Adipocyte (in vitro differentiated cells): Measurements from ENCODE around the gene TSSK6.

Experiments used
- DNase-seq: peaks from one replicate; pipeline ENCODE4 v3.0.0-alpha.2; 2015; ENCODE audit warnings: low read depth
- H3K27me3 ChIP-seq: replicated peaks from 2 replicates; pipeline ENCODE4 v1.7.0; 2013; ENCODE audit warnings: mild to moderate bottlenecking, low read length, moderate library complexity; ENCODE audit not compliant: control insufficient read depth, insufficient read depth
- H3K36me3 ChIP-seq: 2 replicates; pipeline ENCODE4 v1.7.0; 2013; ENCODE audit warnings: low read length, mild to moderate bottlenecking, moderate library complexity; ENCODE audit not compliant: control insufficient read depth, insufficient read depth, severe bottlenecking
- H3K4me1 ChIP-seq: 2 replicates; pipeline ENCODE4 v1.7.0; 2013; ENCODE audit warnings: mild to moderate bottlenecking, low read length, moderate library complexity; ENCODE audit not compliant: control insufficient read depth, insufficient read depth
- H3K4me3 ChIP-seq: 2 replicates; pipeline ENCODE4 v1.7.0; 2013; ENCODE audit warnings: mild to moderate bottlenecking, low read length, moderate library complexity
- H3K9ac ChIP-seq: 2 replicates; pipeline ENCODE4 v1.7.0; 2013; ENCODE audit warnings: mild to moderate bottlenecking, low read length, moderate library complexity
- H3K9me3 ChIP-seq: 2 replicates; pipeline ENCODE4 v1.7.0; 2013; ENCODE audit warnings: mild to moderate bottlenecking, low read length, moderate library complexity; ENCODE audit not compliant: control insufficient read depth

TSSK6 gene

GRCh38 chr19:19527674-19528625, 12.6 kb upstream of the TSSK6 start:
- H3K4me3 ChIP-seq = no peak overlapping the region
- no peaks in the 10 kb centered on the region for H3K27me3 ChIP-seq
- DNase-seq = no peak
- H3K36me3 ChIP-seq = peaks cover 25% of the 10 kb centered on the region
- no peaks in the 10 kb centered on the region for H3K9me3 ChIP-seq
- no peak overlapping the region for H3K9ac ChIP-seq
- peaks cover 16% of the 10 kb centered on the region for H3K4me1 ChIP-seq

GRCh38 chr19:19527371-19527656, 12.0 kb upstream of the TSSK6 start:
- H3K27me3 ChIP-seq = no peaks in the 10 kb centered on the region
- peaks cover 25% of the 10 kb centered on the region for H3K36me3 ChIP-seq
- DNase-seq = no peak
- peaks cover 16% of the 10 kb centered on the region for H3K4me1 ChIP-seq
- no peaks in the 10 kb centered on the region for H3K9me3 ChIP-seq
- no peak overlapping the region for H3K9ac ChIP-seq
- H3K4me3 ChIP-seq = no peak overlapping the region

- no peaks in the 10 kb centered on the region for H3K9me3 ChIP-seq
- no peaks in the 10 kb centered on the region for H3K27me3 ChIP-seq
- H3K9ac ChIP-seq = no peak overlapping the region
- DNase-seq = no peak
- no peak overlapping the region for H3K4me3 ChIP-seq
- peaks cover 16% of the 10 kb centered on the region for H3K4me1 ChIP-seq
- peaks cover 25% of the 10 kb centered on the region for H3K36me3 ChIP-seq
Observed at GRCh38 chr19:19526581-19527370, 11.4 kb upstream of the TSSK6 start.

- Histone ChIP-seq H3K9ac (no peak overlapping the region), H3K9me3 (no peaks in the 10 kb centered on the region), H3K36me3 (peaks cover 27% of the 10 kb centered on the region), H3K4me1 (peaks cover 10% of the 10 kb centered on the region), H3K27me3 (no peaks in the 10 kb centered on the region), H3K4me3 (no peak overlapping the region)
- DNase-seq = no peak
Observed at GRCh38 chr19:19525611-19526380, 10.4 kb upstream of the TSSK6 start.

GRCh38 chr19:19524053-19524452, 8.7 kb upstream of the TSSK6 start:
- Histone ChIP-seq H3K36me3 (peaks cover 43% of the 10 kb centered on the region), H3K9ac (no peak overlapping the region), H3K27me3 (no peaks in the 10 kb centered on the region), H3K9me3 (no peaks in the 10 kb centered on the region), H3K4me1 (peaks cover 5% of the 10 kb centered on the region), H3K4me3 (no peak overlapping the region)
- no peak for DNase-seq

GRCh38 chr19:19523177-19523576, 7.8 kb upstream of the TSSK6 start:
- peaks cover 39% of the 10 kb centered on the region for H3K36me3 ChIP-seq
- H3K9me3 ChIP-seq = no peaks in the 10 kb centered on the region
- no peak overlapping the region for H3K9ac ChIP-seq
- H3K4me3 ChIP-seq = no peak overlapping the region
- no peak for DNase-seq
- no peaks in the 10 kb centered on the region for H3K27me3 ChIP-seq
- peaks cover 5% of the 10 kb centered on the region for H3K4me1 ChIP-seq

GRCh38 chr19:19520989-19521388, 5.6 kb upstream of the TSSK6 start:
- H3K27me3 ChIP-seq = no peaks in the 10 kb centered on the region
- H3K36me3 ChIP-seq = peaks cover 24% of the 10 kb centered on the region
- H3K9ac ChIP-seq = no peak overlapping the region
- no peaks in the 10 kb centered on the region for H3K9me3 ChIP-seq
- H3K4me3 ChIP-seq = no peak overlapping the region
- no peak for DNase-seq
- peaks cover 13% of the 10 kb centered on the region for H3K4me1 ChIP-seq

- H3K9me3 ChIP-seq = no peaks in the 10 kb centered on the region
- no peaks in the 10 kb centered on the region for H3K27me3 ChIP-seq
- H3K36me3 ChIP-seq = peaks cover 18% of the 10 kb centered on the region
- H3K4me3 ChIP-seq = peak overlapping the region; percentile 95
- H3K9ac ChIP-seq = peak overlapping the region; percentile 88
- no peak for DNase-seq
- peaks cover 13% of the 10 kb centered on the region for H3K4me1 ChIP-seq
Observed at GRCh38 chr19:19517235-19517619, 1.9 kb upstream of the TSSK6 start.

GRCh38 chr19:19515642-19516519, 533 bp upstream of the TSSK6 start, which contains the start of gene NDUFA13:
Gene NDUFA13, plus strand, starts transcription at chr19:19516225. Its CDS starts 14 bp downstream, at chr19:19516239.
- Histone ChIP-seq H3K4me1 (peaks cover 13% of the 10 kb centered on the region), H3K9me3 (no peaks in the 10 kb centered on the region), H3K4me3 (peak within 1 kb of the TSS; percentile 95), H3K27me3 (no peaks in the 10 kb centered on the region), H3K36me3 (peaks cover 17% of the 10 kb centered on the region), H3K9ac (peak within 1 kb of the TSS; percentile 88)
- DNase-seq = peak; percentile 96

GRCh38 chr19:19514215-19514657, 1.1 kb downstream of the TSSK6 start:
- Histone ChIP-seq H3K4me1 (peaks cover 13% of the 10 kb centered on the region), H3K27me3 (no peaks in the 10 kb centered on the region), H3K36me3 (peaks cover 2% of the 10 kb centered on the region), H3K4me3 (peak overlapping the region; percentile 25), H3K9ac (no peak overlapping the region), H3K9me3 (no peaks in the 10 kb centered on the region)
- DNase-seq = no peak
